ENCODE measurements around the gene NAALADL2. TPM values are rescaled to one million over a fixed set of nuclear protein-coding genes. Genes with fewer than 3 reads are reported as not detected.
"Not testable (repeated sequence)": the region's sequence is repeated elsewhere in the genome, so short reads cannot be mapped to it uniquely, and the experiment has no call there.

Gene NAALADL2
- total and polyA plus RNA-seq, 2 donors (not counting 3 experiments of a cell fraction or from before 2014, with no cell fraction given) = 1.1 to 4.0 TPM

DNA sequence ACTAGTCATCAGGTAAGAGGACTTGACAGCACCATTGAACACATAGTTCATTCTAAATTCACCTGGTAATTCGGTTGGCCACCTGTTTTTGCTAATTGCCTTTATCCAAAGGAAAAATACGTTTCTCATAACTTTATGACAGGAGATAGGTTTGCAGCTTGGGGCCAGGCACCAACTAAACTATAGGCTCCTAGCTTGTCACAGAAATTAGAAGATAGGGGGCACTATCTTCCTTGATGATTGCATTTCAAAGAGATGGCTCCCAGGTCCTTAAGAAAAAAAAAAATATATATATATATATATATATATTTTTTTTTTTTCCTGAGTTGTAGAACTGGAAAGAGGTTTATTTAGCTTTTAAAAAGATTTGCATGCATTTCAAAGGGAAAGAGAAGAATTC lies 563.6 kb downstream of the NAALADL2 start:
- no peaks in the 10 kb centered on the region for H3K27me3 ChIP-seq (ENCODE audit: control insufficient read depth in 2 of 2, insufficient read depth in 2 of 2, low read length in 2 of 2)
- no peaks in the 10 kb centered on the region for H3K9me1 ChIP-seq (replicated peaks; ENCODE audit: control insufficient read depth, extremely low read depth, insufficient read depth, low read length)
- H3K9me3 ChIP-seq (replicated peaks; ENCODE audit: control insufficient read depth, insufficient read depth, low read length) = no peaks in the 10 kb centered on the region
- no peak overlapping the region for H2AFZ ChIP-seq (ENCODE audit: low read depth, low read length)
- POLR2A ChIA-PET = no interaction called here
- DNase-seq (ENCODE audit: low read depth, low spot score) (no peak), FAIRE-seq (no peak)
- H3K4me1 ChIP-seq (ENCODE audit: control insufficient read depth, extremely low read depth, insufficient read depth, low read length) = no peaks in the 10 kb centered on the region
- BruUV-seq (replicated peaks) = no TSS peak
- no peaks in the 10 kb centered on the region for H4K20me1 ChIP-seq (replicated peaks; ENCODE audit: control insufficient read depth, extremely low read depth, insufficient read depth, low read length)
- no peaks in the 10 kb centered on the region for H3K79me2 ChIP-seq (ENCODE audit: control insufficient read depth, insufficient read depth, low read length)
- no peak overlapping the region for H3K4me3 ChIP-seq (replicated peaks in 1 of 3; ENCODE audit: insufficient read depth in 1 of 3, low read depth in 1 of 3, low read length in 3 of 3)
- intact Hi-C loops (cut with micrococcal nuclease) = no loop called here
- no peak for TF ChIP-seq MYC (IDR thresholded peaks at IDR 0.05; ENCODE audit: low read depth, low read length)
- TF ChIP-seq FOS (IDR thresholded peaks at IDR 0.05; ENCODE audit: borderline replicate concordance, insufficient read depth, low read length) = no peak
- no peak for TF ChIP-seq CTCF (IDR thresholded peaks at IDR 0.05; ENCODE audit: extremely low read depth in 1 of 2, insufficient read depth in 1 of 2, low read depth in 1 of 2, low read length in 2 of 2)
- no peak for TF ChIP-seq EZH2 (IDR thresholded peaks at IDR 0.05; ENCODE audit: borderline replicate concordance, low read depth, low read length, severe bottlenecking)
- CTCF ChIA-PET = interaction anchor here (0.6 to 0.7 kb wide), 2 partner anchors 379 to 991 kb away, joined by 3 to 4 read pairs; no protein-coding TSS in a partner anchor
- H3K36me3 ChIP-seq (ENCODE audit: control insufficient read depth in 2 of 2, extremely low read depth in 1 of 2, insufficient read depth in 2 of 2, low read length in 2 of 2) = no peaks in the 10 kb centered on the region
- H3K27ac ChIP-seq (ENCODE audit: insufficient read depth, low read depth, low read length) = no peak overlapping the region
- no peak overlapping the region for H3K4me2 ChIP-seq (ENCODE audit: insufficient read depth, low read length)
- dilution Hi-C loops (cut with MboI; ENCODE audit: extremely low pct_ligation_motif_present, low sequenced_read_pairs) = no loop called here
- H3K9ac ChIP-seq (replicated peaks; ENCODE audit: extremely low read depth, insufficient read depth, low read length) = no peak overlapping the region

DNA sequence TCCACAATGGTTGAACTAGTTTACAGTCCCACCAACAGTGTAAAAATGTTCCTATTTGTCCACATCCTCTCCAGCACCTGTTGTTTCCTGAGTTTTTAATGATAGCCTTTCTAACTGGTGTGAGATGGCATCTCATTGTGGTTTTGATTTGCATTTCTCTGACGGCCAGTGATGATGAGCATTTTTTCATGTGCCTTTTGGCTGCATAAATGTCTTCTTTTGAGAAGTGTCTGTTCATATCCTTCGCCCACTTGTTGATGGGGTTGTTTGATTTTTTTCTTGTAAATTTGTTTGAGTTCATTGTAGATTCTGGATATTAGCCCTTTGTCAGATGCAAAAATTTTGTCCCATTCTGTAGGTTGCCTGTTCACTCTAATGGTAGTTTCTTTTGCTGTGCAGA lies 564.7 kb downstream of the NAALADL2 start:
- H3K27ac ChIP-seq (ENCODE audit: insufficient read depth, low read depth, low read length); H4K20me1 ChIP-seq (replicated peaks; ENCODE audit: control insufficient read depth, extremely low read depth, insufficient read depth, low read length); H3K36me3 ChIP-seq (ENCODE audit: control insufficient read depth in 2 of 2, extremely low read depth in 1 of 2, insufficient read depth in 2 of 2, low read length in 2 of 2); CTCF ChIA-PET; H3K9me3 ChIP-seq (replicated peaks; ENCODE audit: control insufficient read depth, insufficient read depth, low read length); FAIRE-seq; dilution Hi-C loops (cut with MboI; ENCODE audit: extremely low pct_ligation_motif_present, low sequenced_read_pairs); intact Hi-C loops (cut with micrococcal nuclease); DNase-seq (ENCODE audit: low read depth, low spot score); H3K79me2 ChIP-seq (ENCODE audit: control insufficient read depth, insufficient read depth, low read length); H3K9me1 ChIP-seq (replicated peaks; ENCODE audit: control insufficient read depth, extremely low read depth, insufficient read depth, low read length); H3K4me2 ChIP-seq (ENCODE audit: insufficient read depth, low read length); H3K4me1 ChIP-seq (ENCODE audit: control insufficient read depth, extremely low read depth, insufficient read depth, low read length); H3K4me3 ChIP-seq (replicated peaks in 1 of 3; ENCODE audit: insufficient read depth in 1 of 3, low read depth in 1 of 3, low read length in 3 of 3); POLR2A ChIA-PET; BruUV-seq (replicated peaks); H3K9ac ChIP-seq (replicated peaks; ENCODE audit: extremely low read depth, insufficient read depth, low read length); H2AFZ ChIP-seq (ENCODE audit: low read depth, low read length); H3K27me3 ChIP-seq (ENCODE audit: control insufficient read depth in 2 of 2, insufficient read depth in 2 of 2, low read length in 2 of 2): not testable (repeated sequence)

All from endothelial cell of umbilical vein (primary cell).